ENCODE measurements around the gene EMC6. TPM values are rescaled to one million over a fixed set of nuclear protein-coding genes. Genes with fewer than 3 reads are reported as not detected.

Gene EMC6
- total RNA-seq, 2 donors from 2014 or later, result 12.7 to 31.8 TPM

DNA sequence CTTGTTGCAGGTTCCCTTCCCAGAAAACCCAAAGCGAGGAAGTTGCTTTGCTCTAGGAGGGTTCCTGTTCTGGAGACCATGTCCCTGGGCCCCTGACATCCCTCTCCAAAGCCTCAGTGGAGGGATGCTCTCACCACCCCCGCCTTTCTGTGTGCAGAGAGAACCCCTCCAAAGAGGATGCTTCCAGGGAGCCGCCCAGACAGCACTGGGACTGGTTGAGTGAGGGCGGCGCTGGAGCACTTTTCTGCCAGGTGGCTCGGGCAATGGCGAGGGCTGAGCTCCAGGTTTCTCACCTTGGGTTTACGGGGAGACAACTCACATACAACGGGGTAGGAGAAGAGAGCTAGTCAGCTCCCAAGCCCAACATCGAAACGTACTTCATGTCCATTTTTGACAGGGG is 7.3 kb downstream of the EMC6 start:
- no peaks in the 10 kb centered on the region for H3K4me1 ChIP-seq (replicated peaks)
- H3K27me3 ChIP-seq (replicated peaks; ENCODE audit: insufficient read depth), result no peaks in the 10 kb centered on the region
- intact Hi-C loops (cut with DNase I), result no loop called here
- 61% methylated on average over 11 of the region's 11 CpGs for WGBS
- no peak overlapping the region for H3K4me3 ChIP-seq
- H3K9me3 ChIP-seq, result no peaks in the 10 kb centered on the region
- no peaks in the 10 kb centered on the region for H3K36me3 ChIP-seq
- H3K27ac ChIP-seq, result no peak overlapping the region
- DNase-seq (ENCODE audit: low spot score), result no peak
- TF ChIP-seq POLR2A (IDR thresholded peaks at IDR 0.05) (no peak), POLR2AphosphoS5 (IDR thresholded peaks at IDR 0.05) (no peak)
- TF ChIP-seq, protein P1, sequence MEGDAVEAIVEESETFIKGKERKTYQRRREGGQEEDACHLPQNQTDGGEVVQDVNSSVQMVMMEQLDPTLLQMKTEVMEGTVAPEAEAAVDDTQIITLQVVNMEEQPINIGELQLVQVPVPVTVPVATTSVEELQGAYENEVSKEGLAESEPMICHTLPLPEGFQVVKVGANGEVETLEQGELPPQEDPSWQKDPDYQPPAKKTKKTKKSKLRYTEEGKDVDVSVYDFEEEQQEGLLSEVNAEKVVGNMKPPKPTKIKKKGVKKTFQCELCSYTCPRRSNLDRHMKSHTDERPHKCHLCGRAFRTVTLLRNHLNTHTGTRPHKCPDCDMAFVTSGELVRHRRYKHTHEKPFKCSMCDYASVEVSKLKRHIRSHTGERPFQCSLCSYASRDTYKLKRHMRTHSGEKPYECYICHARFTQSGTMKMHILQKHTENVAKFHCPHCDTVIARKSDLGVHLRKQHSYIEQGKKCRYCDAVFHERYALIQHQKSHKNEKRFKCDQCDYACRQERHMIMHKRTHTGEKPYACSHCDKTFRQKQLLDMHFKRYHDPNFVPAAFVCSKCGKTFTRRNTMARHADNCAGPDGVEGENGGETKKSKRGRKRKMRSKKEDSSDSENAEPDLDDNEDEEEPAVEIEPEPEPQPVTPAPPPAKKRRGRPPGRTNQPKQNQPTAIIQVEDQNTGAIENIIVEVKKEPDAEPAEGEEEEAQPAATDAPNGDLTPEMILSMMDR (IDR thresholded peaks at IDR 0.05), result no peak

DNA sequence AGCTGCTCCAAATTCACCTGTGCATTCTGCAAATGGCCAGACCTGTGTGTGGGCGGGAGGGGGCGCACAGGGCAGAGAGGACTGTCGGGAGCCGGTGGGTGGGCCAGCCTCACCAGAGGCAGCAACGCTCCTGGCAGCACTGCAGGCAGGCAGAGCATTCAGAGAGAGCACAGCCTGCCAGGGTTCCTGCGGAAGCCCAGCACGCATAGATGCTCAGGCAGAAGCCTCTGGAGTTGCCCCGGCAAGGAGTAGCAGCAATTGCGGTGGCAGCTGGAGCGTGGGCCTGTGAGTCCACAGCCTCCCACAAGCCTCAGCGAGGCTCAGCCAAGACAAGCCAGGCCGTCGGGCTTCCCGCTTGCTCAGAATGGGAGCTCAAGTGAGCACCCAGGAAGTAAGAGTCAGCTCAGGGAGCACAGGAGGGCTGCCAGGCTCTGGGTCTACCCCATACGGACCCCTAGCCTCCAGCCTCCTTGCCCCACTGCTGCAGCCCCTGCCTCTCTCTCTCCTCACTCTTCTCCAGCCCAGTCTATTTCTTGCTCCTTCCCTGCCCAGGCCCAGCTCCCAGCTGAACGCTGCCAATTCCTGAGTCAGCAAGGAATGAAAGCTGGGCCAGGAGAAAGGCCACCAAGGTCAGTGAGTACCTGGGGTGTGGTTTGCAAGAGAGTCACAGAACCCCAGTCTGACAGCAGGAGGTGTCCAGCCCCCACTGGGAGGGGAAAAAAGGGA is 9.6 kb downstream of the EMC6 start:
- DNase-seq (ENCODE audit: low spot score), result no peak
- TF ChIP-seq, protein P1 (IDR thresholded peaks at IDR 0.05), result no peak
- no peak for TF ChIP-seq POLR2AphosphoS5 (IDR thresholded peaks at IDR 0.05)
- TF ChIP-seq POLR2A (IDR thresholded peaks at IDR 0.05), result no peak
- WGBS, result 47% methylated on average over 16 of the region's 16 CpGs
- H3K27ac ChIP-seq, result no peak overlapping the region
- H3K9me3 ChIP-seq, result no peaks in the 10 kb centered on the region
- H3K4me3 ChIP-seq, result no peak overlapping the region
- no peaks in the 10 kb centered on the region for H3K4me1 ChIP-seq (replicated peaks)
- intact Hi-C loops (cut with DNase I), result no loop called here
- H3K36me3 ChIP-seq, result no peaks in the 10 kb centered on the region
- H3K27me3 ChIP-seq (replicated peaks; ENCODE audit: insufficient read depth), result peaks cover 4% of the 10 kb centered on the region

DNA sequence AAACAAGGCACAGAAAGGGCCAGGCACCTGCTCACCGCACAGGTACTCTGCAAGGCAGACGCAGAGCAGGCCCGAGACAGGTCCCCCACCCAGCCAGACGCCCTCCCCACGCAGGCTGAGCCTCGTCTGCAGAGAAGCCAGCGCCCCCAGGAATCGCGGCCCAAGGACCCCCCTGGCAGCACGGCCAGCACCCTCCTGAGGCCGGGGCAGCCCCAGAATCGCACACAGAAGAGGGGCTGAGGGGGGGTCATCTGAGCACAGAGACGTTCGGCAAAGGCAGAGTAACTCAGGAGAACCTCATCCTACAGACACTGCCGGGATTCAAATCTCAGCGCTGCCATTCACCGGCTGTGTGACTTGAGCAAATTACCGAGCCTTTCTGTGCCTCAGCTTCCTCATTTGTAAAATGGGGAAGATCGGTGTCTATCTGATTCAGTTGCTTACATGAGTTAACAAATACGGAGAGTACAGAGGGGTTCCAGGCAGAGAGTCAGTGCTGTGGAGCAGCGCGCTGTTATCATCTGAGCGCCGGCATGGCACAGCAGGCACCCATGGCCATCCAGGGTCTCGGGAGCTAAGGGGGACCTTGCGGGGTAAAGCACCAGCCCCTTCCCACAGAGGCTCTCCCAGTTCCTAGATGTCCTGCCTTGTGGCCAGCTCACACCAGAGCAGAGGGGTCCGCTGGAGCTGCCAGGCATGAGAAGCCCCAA is 10.4 kb downstream of the EMC6 start:
- no peak for DNase-seq (ENCODE audit: low spot score)
- Histone ChIP-seq H3K4me3 (no peak overlapping the region), H3K9me3 (no peaks in the 10 kb centered on the region), H3K36me3 (no peaks in the 10 kb centered on the region), H3K27ac (no peak overlapping the region), H3K27me3 (replicated peaks; ENCODE audit: insufficient read depth) (peaks cover 7% of the 10 kb centered on the region), H3K4me1 (replicated peaks) (no peaks in the 10 kb centered on the region)
- intact Hi-C loops (cut with DNase I), result no loop called here
- WGBS, result 87% methylated on average over 26 of the region's 27 CpGs
- TF ChIP-seq, protein P1 (IDR thresholded peaks at IDR 0.05), result no peak
- TF ChIP-seq POLR2AphosphoS5 (IDR thresholded peaks at IDR 0.05), result no peak
- no peak for TF ChIP-seq POLR2A (IDR thresholded peaks at IDR 0.05)

DNA sequence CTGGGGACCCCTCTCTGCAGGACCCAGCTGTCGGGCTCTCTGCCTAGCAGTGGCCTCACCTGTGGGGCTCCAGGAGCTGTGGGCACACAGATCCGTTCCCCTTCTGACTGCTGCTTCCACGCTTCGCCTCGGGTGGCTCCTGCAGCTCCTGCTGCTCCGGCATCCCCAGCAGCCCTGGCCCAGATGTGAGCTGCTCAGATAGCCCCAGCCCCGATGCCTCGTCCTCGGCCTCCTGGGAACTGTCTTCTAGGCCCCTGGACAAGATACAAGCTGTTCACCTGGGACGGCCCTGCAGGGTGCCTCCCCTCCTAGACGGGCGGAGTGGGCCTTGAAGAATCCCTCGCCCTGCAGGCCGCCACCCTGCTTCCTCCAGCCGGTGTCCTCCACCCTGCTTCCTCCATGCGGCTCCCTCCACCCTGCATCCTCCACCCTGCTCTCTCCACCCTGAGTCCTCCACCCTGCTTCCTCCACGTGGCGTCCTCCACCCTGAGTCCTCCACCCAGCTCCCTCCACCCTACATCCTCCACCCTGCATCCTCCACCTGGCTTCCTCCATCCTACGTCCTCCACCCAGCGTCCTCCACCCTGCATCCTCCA is 11.0 kb downstream of the EMC6 start:
- intact Hi-C loops (cut with DNase I), result no loop called here

More for the DNA sequence above, 11.0 kb downstream of the EMC6 start:
- WGBS, result 50% methylated on average over 19 of the region's 20 CpGs
- Histone ChIP-seq H3K36me3 (no peaks in the 10 kb centered on the region), H3K4me1 (replicated peaks) (no peaks in the 10 kb centered on the region), H3K27ac (no peak overlapping the region), H3K27me3 (replicated peaks; ENCODE audit: insufficient read depth) (peaks cover 14% of the 10 kb centered on the region), H3K4me3 (no peak overlapping the region), H3K9me3 (no peaks in the 10 kb centered on the region)
- TF ChIP-seq, protein P1 (IDR thresholded peaks at IDR 0.05), result no peak
- TF ChIP-seq POLR2AphosphoS5 (IDR thresholded peaks at IDR 0.05), result no peak
- TF ChIP-seq POLR2A (IDR thresholded peaks at IDR 0.05), result no peak
- no peak for DNase-seq (ENCODE audit: low spot score)
